ENCODE results near the gene TBC1D3D.
"Not testable (repeated sequence)": the region's sequence is repeated elsewhere in the genome, so short reads cannot be mapped to it uniquely, and the experiment has no call there.

TBC1D3D gene

DNA sequence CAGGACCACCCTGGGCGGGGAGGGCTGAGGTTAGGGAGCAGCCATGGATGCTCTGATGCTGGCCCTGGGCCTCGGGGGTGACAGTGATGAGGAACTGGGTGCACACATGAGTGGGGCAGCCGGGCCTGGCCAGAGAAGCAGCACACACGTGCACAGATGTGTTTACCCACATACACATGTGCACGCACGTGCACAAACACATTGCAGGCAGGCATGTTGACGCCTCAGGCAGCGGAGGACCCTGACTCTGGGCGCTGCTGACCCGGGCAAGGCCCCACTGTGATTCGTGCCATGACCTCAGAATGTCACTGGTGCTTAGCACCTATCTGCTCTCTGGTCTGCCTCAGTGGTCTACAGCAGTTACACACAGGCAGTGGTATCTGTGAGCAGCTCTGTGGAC is at the start of gene TBC1D3D:
Gene TBC1D3D (plus strand): TSS at position 301 of the 400 bp plus-strand sequence. CDS start 1,585 bp downstream, outside the sequence.
- not testable (repeated sequence) for H3K27ac ChIP-seq

DNA sequence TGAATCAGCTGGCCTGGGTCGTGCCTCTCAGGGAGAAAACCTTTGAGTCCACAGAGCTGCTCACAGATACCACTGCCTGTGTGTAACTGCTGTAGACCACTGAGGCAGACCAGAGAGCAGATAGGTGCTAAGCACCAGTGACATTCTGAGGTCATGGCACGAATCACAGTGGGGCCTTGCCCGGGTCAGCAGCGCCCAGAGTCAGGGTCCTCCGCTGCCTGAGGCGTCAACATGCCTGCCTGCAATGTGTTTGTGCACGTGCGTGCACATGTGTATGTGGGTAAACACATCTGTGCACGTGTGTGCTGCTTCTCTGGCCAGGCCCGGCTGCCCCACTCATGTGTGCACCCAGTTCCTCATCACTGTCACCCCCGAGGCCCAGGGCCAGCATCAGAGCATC is 14.8 kb upstream of the TBC1D3D start, which contains the start of gene TBC1D3L:
Gene TBC1D3L (minus strand): TSS at position 101 of the 400 bp plus-strand sequence. CDS start 1,540 bp downstream, outside the sequence.
- not testable (repeated sequence) for H3K27ac ChIP-seq
